Measurements from ENCODE around the gene PEAK3. TPM values are rescaled to one million over a fixed set of nuclear protein-coding genes. Genes with fewer than 3 reads are reported as not detected.

The PEAK3 gene
- total RNA-seq, 2 donors from 2014 or later, result 1.5 to 1.9 TPM

GRCh38 chr19:2260341-2260805, 21.6 kb downstream of the PEAK3 start:
- Histone ChIP-seq H3K4me3 (no peak overlapping the region), H3K9me3 (no peaks in the 10 kb centered on the region), H3K27ac (no peak overlapping the region), H3K27me3 (no peaks in the 10 kb centered on the region), H3K4me1 (no peaks in the 10 kb centered on the region), H3K36me3 (no peaks in the 10 kb centered on the region)
- no peak for DNase-seq (ENCODE audit: low spot score)
- TF ChIP-seq, protein P1, sequence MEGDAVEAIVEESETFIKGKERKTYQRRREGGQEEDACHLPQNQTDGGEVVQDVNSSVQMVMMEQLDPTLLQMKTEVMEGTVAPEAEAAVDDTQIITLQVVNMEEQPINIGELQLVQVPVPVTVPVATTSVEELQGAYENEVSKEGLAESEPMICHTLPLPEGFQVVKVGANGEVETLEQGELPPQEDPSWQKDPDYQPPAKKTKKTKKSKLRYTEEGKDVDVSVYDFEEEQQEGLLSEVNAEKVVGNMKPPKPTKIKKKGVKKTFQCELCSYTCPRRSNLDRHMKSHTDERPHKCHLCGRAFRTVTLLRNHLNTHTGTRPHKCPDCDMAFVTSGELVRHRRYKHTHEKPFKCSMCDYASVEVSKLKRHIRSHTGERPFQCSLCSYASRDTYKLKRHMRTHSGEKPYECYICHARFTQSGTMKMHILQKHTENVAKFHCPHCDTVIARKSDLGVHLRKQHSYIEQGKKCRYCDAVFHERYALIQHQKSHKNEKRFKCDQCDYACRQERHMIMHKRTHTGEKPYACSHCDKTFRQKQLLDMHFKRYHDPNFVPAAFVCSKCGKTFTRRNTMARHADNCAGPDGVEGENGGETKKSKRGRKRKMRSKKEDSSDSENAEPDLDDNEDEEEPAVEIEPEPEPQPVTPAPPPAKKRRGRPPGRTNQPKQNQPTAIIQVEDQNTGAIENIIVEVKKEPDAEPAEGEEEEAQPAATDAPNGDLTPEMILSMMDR (IDR thresholded peaks at IDR 0.05), result no peak

DNA sequence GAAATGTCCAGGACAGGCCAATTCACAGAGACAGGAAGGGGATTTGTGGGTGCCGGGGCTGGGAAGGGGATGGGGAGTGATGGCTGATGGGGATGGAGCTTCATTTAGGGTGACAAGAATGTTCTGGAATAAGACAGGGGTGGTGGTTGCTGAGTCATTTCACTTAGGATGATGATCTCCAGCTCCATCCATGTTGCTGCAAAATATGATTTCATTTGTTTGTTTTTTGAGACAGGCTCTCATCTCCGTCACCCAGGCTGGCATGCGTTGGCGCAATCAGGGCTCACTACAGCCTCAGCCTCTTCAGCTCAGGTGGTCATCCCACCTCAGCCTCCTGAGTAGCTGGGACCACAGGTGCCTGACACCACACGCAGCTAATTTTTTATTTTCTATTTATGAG, 22.6 kb downstream of the PEAK3 start:
- H3K27ac ChIP-seq, result no peak overlapping the region
- TF ChIP-seq, protein P1 (IDR thresholded peaks at IDR 0.05), result no peak
- H3K4me1 ChIP-seq, result no peaks in the 10 kb centered on the region
- no peaks in the 10 kb centered on the region for H3K36me3 ChIP-seq
- no peaks in the 10 kb centered on the region for H3K27me3 ChIP-seq
- no peak overlapping the region for H3K4me3 ChIP-seq
- DNase-seq (ENCODE audit: low spot score), result no peak
- H3K9me3 ChIP-seq, result no peaks in the 10 kb centered on the region

DNA sequence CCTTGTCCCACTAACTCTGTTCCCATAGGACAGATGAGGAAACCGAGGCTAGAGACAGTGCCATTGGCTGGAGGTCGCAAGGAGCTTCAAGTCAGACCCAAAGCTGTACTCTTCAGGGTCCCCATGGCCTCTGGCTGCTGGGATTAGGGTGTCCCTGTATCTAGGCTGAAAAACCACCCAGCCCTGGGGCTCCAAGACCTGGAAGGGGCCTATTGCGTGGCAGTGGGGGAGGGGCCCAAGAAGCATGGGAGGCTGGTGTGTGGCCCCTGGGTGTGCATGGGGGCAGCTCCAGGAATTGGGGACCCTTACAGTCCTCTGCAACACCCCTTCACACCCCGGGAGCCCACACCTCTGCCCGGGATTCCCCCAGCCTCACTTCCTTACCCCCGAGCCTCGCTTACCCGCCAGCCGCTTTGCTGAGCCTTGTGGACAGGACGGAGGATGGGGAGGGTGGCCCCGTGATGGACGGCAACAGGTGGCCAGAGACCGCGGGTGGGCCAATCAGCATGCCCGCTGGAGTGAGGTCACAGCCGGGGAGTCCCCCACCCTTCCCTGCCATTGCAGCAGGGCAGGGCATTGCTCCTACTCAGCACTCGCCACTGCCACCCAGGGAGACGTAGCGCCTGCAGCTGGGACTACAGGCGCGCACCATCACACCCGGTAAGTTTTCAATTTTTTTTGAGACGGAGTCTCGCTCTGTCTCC, 25.8 kb downstream of the PEAK3 start, which contains the start of gene JSRP1:
JSRP1 (minus strand) TSS at position 436 of the 704 bp plus-strand sequence. CDS start 1,103 bp downstream, outside the sequence.
- Histone ChIP-seq H3K4me3 (no peak within 1 kb of the TSS), H3K9me3 (no peaks in the 10 kb centered on the region), H3K27me3 (peaks cover 17 to 21% of the 10 kb centered on the region in 2 donors), H3K27ac (no peak within 1 kb of the TSS), H3K36me3 (no peaks in the 10 kb centered on the region), H3K4me1 (peaks cover 0 to 28% of the 10 kb centered on the region in 2 donors)
- TF ChIP-seq, protein P1 (IDR thresholded peaks at IDR 0.05), result no peak
- no peak for DNase-seq (ENCODE audit: low spot score)

GRCh38 chr19:2255112-2255845, 26.7 kb downstream of the PEAK3 start:
- Histone ChIP-seq H3K27me3 (peaks cover 17 to 30% of the 10 kb centered on the region in 2 donors), H3K9me3 (no peaks in the 10 kb centered on the region), H3K36me3 (no peaks in the 10 kb centered on the region), H3K4me1 (peaks cover 0 to 37% of the 10 kb centered on the region in 2 donors), H3K27ac (no peak overlapping the region), H3K4me3 (no peak overlapping the region)
- TF ChIP-seq, protein P1 (IDR thresholded peaks at IDR 0.05), result no peak
- no peak for DNase-seq (ENCODE audit: low spot score)

DNA sequence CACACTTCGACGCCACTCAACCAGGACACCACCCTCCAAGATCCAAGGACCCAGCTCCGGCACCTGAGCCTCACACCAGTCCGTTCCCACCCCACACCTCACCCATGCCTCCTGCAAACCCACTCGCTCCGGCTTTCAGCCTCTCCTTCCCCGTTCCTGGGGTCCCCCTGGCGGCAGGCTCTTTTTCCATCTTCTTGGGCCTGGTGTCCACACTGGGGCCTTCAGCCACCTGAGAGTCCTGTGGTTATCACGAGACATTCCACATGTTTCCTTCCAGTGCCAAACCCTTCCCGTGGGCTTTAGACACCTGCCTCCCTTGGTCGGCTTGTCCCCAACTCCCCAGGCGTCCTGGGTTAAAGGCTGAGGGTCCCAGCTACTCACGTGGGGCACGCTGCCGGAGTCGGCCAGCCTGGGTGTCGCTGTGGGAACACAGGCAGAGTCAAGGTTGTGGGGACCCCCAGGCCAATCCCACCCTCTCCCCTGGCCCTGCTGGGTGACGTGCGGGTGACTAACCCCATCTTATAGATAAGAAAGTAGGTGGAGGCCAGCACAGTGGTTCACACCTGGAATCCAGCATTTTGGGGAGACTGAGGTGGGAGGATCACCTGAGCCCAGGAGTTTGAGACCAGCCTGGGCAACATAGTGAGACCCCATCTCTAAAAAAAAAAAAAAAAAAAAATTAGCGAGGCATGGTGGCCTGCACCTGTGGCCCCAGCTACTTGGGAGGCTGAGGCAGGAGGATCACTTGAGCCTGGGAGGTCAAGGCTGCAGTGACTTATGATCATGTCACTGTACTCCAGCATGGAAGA, 27.7 kb downstream of the PEAK3 start:
- peaks cover 0 to 46% of the 10 kb centered on the region in 2 donors for H3K4me1 ChIP-seq
- no peak for DNase-seq (ENCODE audit: low spot score)
- no peaks in the 10 kb centered on the region for H3K9me3 ChIP-seq
- peaks cover 17 to 33% of the 10 kb centered on the region in 2 donors for H3K27me3 ChIP-seq
- TF ChIP-seq, protein P1 (IDR thresholded peaks at IDR 0.05), result peak in 1 of 2 donors; percentile 30
- H3K4me3 ChIP-seq, result no peak overlapping the region
- H3K36me3 ChIP-seq, result no peaks in the 10 kb centered on the region
- H3K27ac ChIP-seq, result no peak overlapping the region

All from right atrium auricular region (tissue), 2 donors.